ENCODE results near the gene CYP51A1. TPM values are rescaled to one million over a fixed set of nuclear protein-coding genes. Genes with fewer than 3 reads are reported as not detected.

CYP51A1 gene
- polyA plus RNA-seq, 1 donor, result 32.2 TPM

Other genes with a start within 250 kb of the CYP51A1 start
- 79.2 TPM for gene AKAP9, start 193.6 kb downstream of the CYP51A1 start, polyA plus RNA-seq (ENCODE audit: insufficient read length)
- gene LRRD1, start 44.7 kb upstream of the CYP51A1 start, polyA plus RNA-seq (ENCODE audit: insufficient read length), result 0.44 TPM
- gene KRIT1, start 111.4 kb upstream of the CYP51A1 start, polyA plus RNA-seq (ENCODE audit: insufficient read length), result 23.9 TPM
- gene ANKIB1, start 111.5 kb upstream of the CYP51A1 start, polyA plus RNA-seq (ENCODE audit: insufficient read length), result 24.7 TPM

Data from forelimb muscle (tissue), 1 donor.